Activated B cell treated with CpG ODN at 0.5 μM for 24 hours (primary cell): ENCODE data around the gene OR2A14. TPM values are rescaled to one million over a fixed set of nuclear protein-coding genes. Genes with fewer than 3 reads are reported as not detected.
"Not testable (repeated sequence)": the region's sequence is repeated elsewhere in the genome, so short reads cannot be mapped to it uniquely, and the experiment has no call there.

Experiments used
- ATAC-seq: fragments of 200-7000 bp; cut with Tn5 transposase; one replicate; pipeline ENCODE4 v1.10.0; 2021; ENCODE audit warnings: low read depth, mild to moderate bottlenecking, moderate library complexity
- CTCF ChIA-PET: fragments of 350-600 bp; sonication (Branson Sonifier 250); formaldehyde crosslinking; loops from one replicate; lab custom pipeline; 2021; ENCODE audit warnings: antibody characterized with exemption; lab: Charles Lee
- POLR2A ChIA-PET: fragments of 350-600 bp; sonication (Branson Sonifier 250); formaldehyde crosslinking; loops from one replicate; lab custom pipeline; 2021; ENCODE audit warnings: antibody characterized with exemption; lab: Charles Lee
- DNase-seq: peaks from one replicate; pipeline ENCODE4 v3.0.0; 2022
- H3K27ac Mint-ChIP-seq: one replicate; pipeline ENCODE4 v1.8.0; 2020; ENCODE audit warnings: mixed read lengths
- H3K27me3 Mint-ChIP-seq: one replicate; pipeline ENCODE4 v1.8.0; 2021; ENCODE audit warnings: mixed read lengths
- H3K36me3 Mint-ChIP-seq: one replicate; pipeline ENCODE4 v1.8.0; 2021; ENCODE audit warnings: low read depth, mixed read lengths
- H3K4me1 Mint-ChIP-seq: one replicate; pipeline ENCODE4 v1.8.0; 2021; ENCODE audit warnings: mixed read lengths
- H3K4me3 Mint-ChIP-seq: one replicate; pipeline ENCODE4 v1.8.0; 2020; ENCODE audit warnings: mild to moderate bottlenecking, mixed read lengths
- H3K9me3 Mint-ChIP-seq: one replicate; pipeline ENCODE4 v1.8.0; 2020; ENCODE audit warnings: mixed read lengths
- CTCF ChIP-seq: fragments of 200-600 bp; IDR thresholded peaks from one replicate; pipeline ENCODE4 v1.8.0; 2022; ENCODE audit warnings: antibody characterized with exemption, mild to moderate bottlenecking
- intact Hi-C: fragments of 100-400 bp; cut with micrococcal nuclease; formaldehyde crosslinking; loops from one replicate; pipeline ENCODE4 v1.15.1; 2024
- total RNA-seq: library from RNA; stranded (reverse); gene quantifications from 2 replicates; pipeline ENCODE4 v1.2.3, GENCODE V29; 2022

The OR2A14 gene
- total RNA-seq, 1 donor from 2014 or later = not detected

GRCh38 chr7:144109283-144109682 is 13.7 kb upstream of the OR2A14 start, which contains the start of gene OR2A2:
Gene OR2A2, plus strand, starts transcription at chr7:144109583. Its CDS starts 0 bp downstream, at chr7:144109583.
- no peak within 1 kb of the TSS for H3K27ac Mint-ChIP-seq
- peaks cover 3% of the 10 kb centered on the region for H3K27me3 Mint-ChIP-seq
- intact Hi-C loops = no loop called here

GRCh38 chr7:144110272-144110671 is 12.7 kb upstream of the OR2A14 start:
- no peak for ATAC-seq
- no peak for TF ChIP-seq CTCF
- Mint-ChIP-seq H3K9me3 (no peaks in the 10 kb centered on the region), H3K36me3 (no peaks in the 10 kb centered on the region), H3K27me3 (peaks cover 3% of the 10 kb centered on the region), H3K4me1 (no peaks in the 10 kb centered on the region), H3K27ac (no peak overlapping the region), H3K4me3 (no peak overlapping the region)
- POLR2A ChIA-PET = no interaction called here
- intact Hi-C loops = no loop called here
- CTCF ChIA-PET = no interaction called here
- DNase-seq = no peak

More at GRCh38 chr7:144109283-144109682, 13.7 kb upstream of the OR2A14 start, which contains the start of gene OR2A2:
- no peak for TF ChIP-seq CTCF
- H3K4me1 Mint-ChIP-seq = no peaks in the 10 kb centered on the region
- no peaks in the 10 kb centered on the region for H3K36me3 Mint-ChIP-seq
- ATAC-seq (no peak), DNase-seq (no peak)
- POLR2A ChIA-PET = no interaction called here
- CTCF ChIA-PET = no interaction called here
- no peaks in the 10 kb centered on the region for H3K9me3 Mint-ChIP-seq
- H3K4me3 Mint-ChIP-seq = no peak within 1 kb of the TSS

DNA sequence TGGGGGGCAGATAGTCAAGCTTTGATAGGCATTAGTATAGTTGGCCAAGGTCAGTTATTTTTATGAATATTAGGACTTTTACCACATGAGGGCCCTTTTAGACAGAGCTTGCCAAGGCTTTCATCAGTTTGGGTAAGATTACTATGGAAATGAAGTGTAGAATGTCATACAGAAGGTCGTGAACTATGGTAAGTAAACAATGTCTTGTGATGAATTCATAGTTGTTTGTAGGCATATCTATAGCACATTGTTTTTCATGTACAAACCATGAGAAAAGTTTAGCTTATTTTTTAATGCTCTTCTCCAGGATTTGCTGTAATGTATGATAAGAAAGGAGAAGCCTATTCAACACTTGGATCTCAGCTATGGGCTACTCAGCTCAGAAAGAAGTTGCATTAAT is 9.3 kb upstream of the OR2A14 start:
- Mint-ChIP-seq H3K27ac (no peak overlapping the region), H3K4me1 (no peaks in the 10 kb centered on the region), H3K36me3 (no peaks in the 10 kb centered on the region), H3K4me3 (no peak overlapping the region), H3K27me3 (peaks cover 3% of the 10 kb centered on the region), H3K9me3 (no peaks in the 10 kb centered on the region)
- ChIA-PET CTCF (interaction anchor here (1.3 kb wide), 1 partner anchor 14 kb away, joined by 5 read pairs; no protein-coding TSS in a partner anchor), POLR2A (no interaction called here)
- intact Hi-C loops = no loop called here
- no peak for TF ChIP-seq CTCF
- DNase-seq (no peak), ATAC-seq (no peak)

DNA sequence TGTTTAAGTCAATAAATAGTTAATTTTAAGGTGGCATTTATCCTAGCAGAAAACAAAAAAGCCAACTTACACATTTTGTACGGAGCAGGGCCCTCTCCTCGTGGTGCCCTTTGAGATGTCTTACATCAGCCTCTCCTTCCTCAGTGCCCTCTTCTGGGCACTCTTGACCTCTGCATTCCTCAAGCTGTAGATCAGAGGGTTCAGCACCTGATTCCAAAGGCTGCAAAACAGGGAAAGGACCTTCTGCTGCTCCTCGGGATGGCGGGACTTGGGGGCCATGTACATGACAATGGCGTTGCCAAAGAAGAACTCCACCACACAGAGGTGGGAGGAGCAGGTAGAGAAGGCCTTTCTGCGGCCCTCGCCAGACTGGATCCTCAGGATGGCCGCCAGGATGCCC is 4.6 kb upstream of the OR2A14 start:
- ChIA-PET CTCF (no interaction called here), POLR2A (no interaction called here)
- H3K9me3 Mint-ChIP-seq = no peaks in the 10 kb centered on the region
- no peak for TF ChIP-seq CTCF
- no peak for DNase-seq
- H3K4me1 Mint-ChIP-seq = no peaks in the 10 kb centered on the region
- no peak overlapping the region for H3K27ac Mint-ChIP-seq
- H3K36me3 Mint-ChIP-seq = no peaks in the 10 kb centered on the region
- H3K27me3 Mint-ChIP-seq = no peaks in the 10 kb centered on the region
- intact Hi-C loops = no loop called here
- no peak for ATAC-seq
- H3K4me3 Mint-ChIP-seq = no peak overlapping the region

DNA sequence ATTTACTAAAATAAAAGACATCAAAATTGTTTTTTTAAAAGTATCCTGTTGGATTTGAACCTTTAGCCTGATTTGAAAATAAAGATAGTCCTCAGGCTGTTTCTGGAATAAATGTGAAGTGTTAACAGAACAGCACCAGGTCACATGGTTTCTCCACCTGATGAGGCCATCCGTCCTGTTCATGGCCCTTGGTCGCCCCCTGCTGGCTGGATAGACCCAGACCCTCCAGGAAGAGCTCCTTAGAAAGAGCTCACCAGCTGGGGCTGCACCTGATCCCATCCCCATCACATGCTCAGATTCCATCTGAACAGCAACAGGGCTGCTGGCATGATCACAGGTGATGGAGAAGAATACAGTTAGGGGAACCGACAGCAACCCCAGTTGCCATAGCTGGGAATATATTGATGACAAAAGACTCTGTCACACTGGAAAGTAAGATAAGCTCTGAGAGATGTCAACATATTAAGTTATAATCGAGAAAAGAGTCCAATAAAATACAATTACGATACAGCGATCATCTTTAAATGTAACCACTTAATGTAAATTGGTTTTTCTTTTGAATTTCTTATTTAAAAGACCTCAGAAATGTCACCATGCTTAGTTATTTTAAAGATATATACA is 4.8 kb downstream of the OR2A14 start:
- ChIA-PET POLR2A (interaction anchor here (1.1 kb wide), 1 partner anchor 226 kb away, joined by 3 read pairs; the partner anchor contains the start of gene TCAF1), CTCF (interaction anchor here (0.6 to 1.5 kb wide), 16 partner anchors 9 to 889 kb away, joined by 3 to 7 read pairs (median 4); partner anchors contain the start of gene TCAF1)
- peak; percentile 75 for DNase-seq
- no peaks in the 10 kb centered on the region for H3K27me3 Mint-ChIP-seq
- peak; percentile 84 for TF ChIP-seq CTCF
- ATAC-seq = peak; percentile 100
- H3K9me3 Mint-ChIP-seq = no peaks in the 10 kb centered on the region
- H3K4me3 Mint-ChIP-seq = no peak overlapping the region
- intact Hi-C loops = loop anchor here (1.0 kb wide), 3 partner anchors 227 to 712 kb away; no protein-coding TSS in a partner anchor
- no peak overlapping the region for H3K27ac Mint-ChIP-seq
- no peaks in the 10 kb centered on the region for H3K36me3 Mint-ChIP-seq
- no peaks in the 10 kb centered on the region for H3K4me1 Mint-ChIP-seq

- CTCF ChIA-PET, intact Hi-C loops, H3K27me3 Mint-ChIP-seq, H3K4me1 Mint-ChIP-seq, ATAC-seq, H3K27ac Mint-ChIP-seq, DNase-seq, POLR2A ChIA-PET, H3K36me3 Mint-ChIP-seq, H3K4me3 Mint-ChIP-seq, H3K9me3 Mint-ChIP-seq: not testable (repeated sequence)
These were observed 6.6 kb downstream of the OR2A14 start for GRCh38 chr7:144129601-144130000.
